IMR-90 (cell line): ENCODE measurements around the gene MREG.

Experiments used
- MAFK ChIP-seq: IDR thresholded peaks from 2 replicates; pipeline ENCODE4 v1.6.1; 2012; ENCODE audit warnings: low read depth, low read length, improper control_type of control experiment
- RAD21 ChIP-seq: IDR thresholded peaks from 2 replicates; pipeline ENCODE4 v1.6.1; 2012; ENCODE audit warnings: low read length, improper control_type of control experiment
- RFX5 ChIP-seq: IDR thresholded peaks from 2 replicates; pipeline ENCODE4 v1.8.0; 2012; ENCODE audit warnings: low read depth, mild to moderate bottlenecking, low read length, moderate library complexity
- TF ChIP-seq, protein P1 (sequence below): conservative IDR thresholded peaks from 2 replicates; pipeline ENCODE4 v1.5.1; 2012; ENCODE audit warnings: mild to moderate bottlenecking, low read depth, low read length, improper control_type of control experiment

DNA sequence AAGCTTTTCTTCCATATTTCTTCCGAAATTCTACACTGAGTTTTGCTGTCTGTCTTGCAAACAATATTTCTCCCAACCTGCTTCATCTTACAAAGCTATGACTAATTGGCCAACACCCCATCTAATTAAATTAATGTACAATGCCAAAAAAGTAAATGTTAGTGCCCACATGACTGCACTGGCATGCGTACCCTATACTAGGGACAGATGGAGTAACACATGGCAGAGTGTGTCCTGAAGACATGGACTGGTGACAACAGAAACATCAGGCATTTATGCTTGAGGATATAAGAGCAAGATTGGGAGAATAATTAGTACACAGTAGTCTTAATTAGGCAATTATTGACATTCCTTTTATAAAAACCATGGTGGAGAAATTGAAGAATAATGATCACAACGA is 66.8 kb downstream of the MREG start:
- TF ChIP-seq, protein P1, sequence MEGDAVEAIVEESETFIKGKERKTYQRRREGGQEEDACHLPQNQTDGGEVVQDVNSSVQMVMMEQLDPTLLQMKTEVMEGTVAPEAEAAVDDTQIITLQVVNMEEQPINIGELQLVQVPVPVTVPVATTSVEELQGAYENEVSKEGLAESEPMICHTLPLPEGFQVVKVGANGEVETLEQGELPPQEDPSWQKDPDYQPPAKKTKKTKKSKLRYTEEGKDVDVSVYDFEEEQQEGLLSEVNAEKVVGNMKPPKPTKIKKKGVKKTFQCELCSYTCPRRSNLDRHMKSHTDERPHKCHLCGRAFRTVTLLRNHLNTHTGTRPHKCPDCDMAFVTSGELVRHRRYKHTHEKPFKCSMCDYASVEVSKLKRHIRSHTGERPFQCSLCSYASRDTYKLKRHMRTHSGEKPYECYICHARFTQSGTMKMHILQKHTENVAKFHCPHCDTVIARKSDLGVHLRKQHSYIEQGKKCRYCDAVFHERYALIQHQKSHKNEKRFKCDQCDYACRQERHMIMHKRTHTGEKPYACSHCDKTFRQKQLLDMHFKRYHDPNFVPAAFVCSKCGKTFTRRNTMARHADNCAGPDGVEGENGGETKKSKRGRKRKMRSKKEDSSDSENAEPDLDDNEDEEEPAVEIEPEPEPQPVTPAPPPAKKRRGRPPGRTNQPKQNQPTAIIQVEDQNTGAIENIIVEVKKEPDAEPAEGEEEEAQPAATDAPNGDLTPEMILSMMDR, result no peak
- TF ChIP-seq RAD21 (no peak), MAFK (no peak), RFX5 (no peak)
